Gastrocnemius medialis (tissue), 4 donors: ENCODE measurements around the gene KDM4C. TPM values are rescaled to one million over a fixed set of nuclear protein-coding genes. Genes with fewer than 3 reads are reported as not detected.

Experiments
- ATAC-seq, 2 donors: fragments of 150-250 bp; one replicate each; pipeline ENCODE4 v1.9.1; 2016
- DNase-seq, 2 donors: peaks; one replicate each; pipeline ENCODE4 v3.0.0-alpha.2; 2019
- H3K27ac ChIP-seq, 4 donors: fragments of 200-600 bp; sonication (generic); 1 replicate in 1 of 4; 2 replicates in 3 of 4; pipeline ENCODE4 v1.5.1; 2016 to 2018; ENCODE audit warnings: mild to moderate bottlenecking in 2 of 4, moderate library complexity in 1 of 4
- H3K27me3 ChIP-seq, 3 donors: fragments of 200-600 bp; sonication (generic) in 2 of 3; 1 replicate in 1 of 3; 2 replicates in 2 of 3; pipeline versions ENCODE4 v1.5.1 to v1.6.0; 2016 to 2019; ENCODE audit warnings: mild to moderate bottlenecking in 1 of 3, moderate library complexity in 1 of 3
- H3K36me3 ChIP-seq, 2 donors: fragments of 200-600 bp; sonication (generic) in 1 of 2; one replicate each; pipeline ENCODE4 v1.5.1; 2017 to 2018
- H3K4me1 ChIP-seq, 2 donors: fragments of 200-600 bp; sonication (generic) in 1 of 2; one replicate each; pipeline ENCODE4 v1.5.1; 2016 to 2017; ENCODE audit warnings: mild to moderate bottlenecking in 2 of 2
- H3K4me3 ChIP-seq, 4 donors: fragments of 200-600 bp; sonication (generic) in 3 of 4; 1 replicate in 1 of 4; 2 replicates in 3 of 4; pipeline ENCODE4 v1.5.1; 2016 to 2019; ENCODE audit warnings: mild to moderate bottlenecking in 2 of 4
- H3K9me3 ChIP-seq, 3 donors: fragments of 200-600 bp; sonication (generic) in 2 of 3; 1 replicate in 1 of 3; 2 replicates in 2 of 3; pipeline ENCODE4 v1.5.1; 2016 to 2019
- POLR2A ChIP-seq, 2 donors: fragments of 450-650 bp; IDR thresholded peaks; one replicate each; pipeline ENCODE4 v1.6.1; 2017; ENCODE audit warnings: antibody characterized with exemption in 2 of 2, mild to moderate bottlenecking in 2 of 2, moderate library complexity in 2 of 2
- in situ Hi-C, 4 donors: fragments of 200-750 bp; cut with MboI; loops; one replicate each; pipeline versions ENCODE4 v1.15.0 to v1.8.0; 2017; ENCODE audit warnings: low sequenced_read_pairs in 4 of 4
- intact Hi-C: fragments of 100-400 bp; cut with DNase I; formaldehyde crosslinking; loops from one replicate; pipeline ENCODE4 v1.15.1; 2023; ENCODE audit warnings: low total_unique reads
- total RNA-seq, 4 donors: library from RNA; depleted of rRNA; stranded (reverse); fragments of >200 nt; gene quantifications; one replicate each; pipeline versions ENCODE4 v1.1.0 to v1.2.3, GENCODE V29; 2016
- TF ChIP-seq, protein P1 (sequence below), 5 experiments: fragments of 450-650 bp in 3 of 5; fragments of 200-600 bp in 2 of 5; sonication (generic) in 2 of 5; IDR thresholded peaks in 4 of 5; conservative IDR thresholded peaks in 1 of 5; 1 replicate in 4 of 5; 2 replicates in 1 of 5; pipeline ENCODE4 v1.5.1; 2016 to 2019; ENCODE audit warnings: antibody characterized with exemption in 5 of 5, mild to moderate bottlenecking in 3 of 5, moderate library complexity in 3 of 5

KDM4C gene
- total RNA-seq, 4 donors from 2014 or later, result 7.7 to 23.3 (median 10.0) TPM

GRCh38 chr9:6922124-6922676 is 164.4 kb downstream of the KDM4C start:
- intact Hi-C loops, result no loop called here
- ATAC-seq, result no peak
- Histone ChIP-seq H3K4me1 (no peaks in the 10 kb centered on the region), H3K27ac (no peak overlapping the region), H3K4me3 (no peak overlapping the region), H3K36me3 (no peaks in the 10 kb centered on the region), H3K9me3 (no peaks in the 10 kb centered on the region), H3K27me3 (no peaks in the 10 kb centered on the region)
- in situ Hi-C loops, result no loop called here
- no peak for DNase-seq
- TF ChIP-seq, protein P1, sequence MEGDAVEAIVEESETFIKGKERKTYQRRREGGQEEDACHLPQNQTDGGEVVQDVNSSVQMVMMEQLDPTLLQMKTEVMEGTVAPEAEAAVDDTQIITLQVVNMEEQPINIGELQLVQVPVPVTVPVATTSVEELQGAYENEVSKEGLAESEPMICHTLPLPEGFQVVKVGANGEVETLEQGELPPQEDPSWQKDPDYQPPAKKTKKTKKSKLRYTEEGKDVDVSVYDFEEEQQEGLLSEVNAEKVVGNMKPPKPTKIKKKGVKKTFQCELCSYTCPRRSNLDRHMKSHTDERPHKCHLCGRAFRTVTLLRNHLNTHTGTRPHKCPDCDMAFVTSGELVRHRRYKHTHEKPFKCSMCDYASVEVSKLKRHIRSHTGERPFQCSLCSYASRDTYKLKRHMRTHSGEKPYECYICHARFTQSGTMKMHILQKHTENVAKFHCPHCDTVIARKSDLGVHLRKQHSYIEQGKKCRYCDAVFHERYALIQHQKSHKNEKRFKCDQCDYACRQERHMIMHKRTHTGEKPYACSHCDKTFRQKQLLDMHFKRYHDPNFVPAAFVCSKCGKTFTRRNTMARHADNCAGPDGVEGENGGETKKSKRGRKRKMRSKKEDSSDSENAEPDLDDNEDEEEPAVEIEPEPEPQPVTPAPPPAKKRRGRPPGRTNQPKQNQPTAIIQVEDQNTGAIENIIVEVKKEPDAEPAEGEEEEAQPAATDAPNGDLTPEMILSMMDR (IDR thresholded peaks at IDR 0.05 in 4 of 5, conservative IDR thresholded peaks at IDR 0.05 in 1 of 5), result no peak
- TF ChIP-seq POLR2A (IDR thresholded peaks at IDR 0.05), result no peak

DNA sequence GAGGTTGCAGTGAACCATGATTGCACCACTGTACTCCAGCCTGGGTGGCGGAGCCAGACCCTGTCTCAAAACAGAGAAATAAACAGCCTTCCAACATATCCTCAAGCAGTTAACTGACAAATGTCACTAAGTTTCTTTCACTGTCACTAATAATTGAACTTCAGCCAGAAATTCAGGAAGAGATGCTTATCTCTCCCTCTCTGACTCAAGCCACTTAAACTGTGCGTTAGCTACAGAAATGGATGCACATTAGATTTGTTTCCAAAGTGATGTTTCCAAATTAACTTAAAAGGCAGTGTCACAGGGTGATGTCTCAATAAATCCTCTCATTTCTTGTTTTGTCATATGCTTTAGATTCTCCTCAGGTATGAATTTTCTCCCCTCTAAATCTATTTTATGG is 164.9 kb downstream of the KDM4C start:
- H3K4me3 ChIP-seq, result no peak overlapping the region
- no peaks in the 10 kb centered on the region for H3K36me3 ChIP-seq
- peaks cover 2% of the 10 kb centered on the region in 2 donors for H3K4me1 ChIP-seq
- in situ Hi-C loops, result no loop called here
- H3K9me3 ChIP-seq, result no peaks in the 10 kb centered on the region
- ATAC-seq (no peak), DNase-seq (no peak)
- intact Hi-C loops, result no loop called here
- no peaks in the 10 kb centered on the region for H3K27me3 ChIP-seq
- H3K27ac ChIP-seq, result no peak overlapping the region
- TF ChIP-seq, protein P1 (IDR thresholded peaks at IDR 0.05 in 4 of 5, conservative IDR thresholded peaks at IDR 0.05 in 1 of 5), result no peak
- TF ChIP-seq POLR2A (IDR thresholded peaks at IDR 0.05), result no peak

GRCh38 chr9:6923086-6923485 is 165.3 kb downstream of the KDM4C start:
- Histone ChIP-seq H3K9me3 (no peaks in the 10 kb centered on the region), H3K4me3 (no peak overlapping the region), H3K4me1 (peaks cover 6% of the 10 kb centered on the region in 2 donors), H3K36me3 (no peaks in the 10 kb centered on the region), H3K27ac (no peak overlapping the region), H3K27me3 (no peaks in the 10 kb centered on the region)
- DNase-seq, result no peak
- no peak for ATAC-seq
- no peak for TF ChIP-seq POLR2A (IDR thresholded peaks at IDR 0.05)
- TF ChIP-seq, protein P1 (IDR thresholded peaks at IDR 0.05 in 4 of 5, conservative IDR thresholded peaks at IDR 0.05 in 1 of 5), result no peak
- intact Hi-C loops, result no loop called here
- in situ Hi-C loops, result no loop called here

DNA sequence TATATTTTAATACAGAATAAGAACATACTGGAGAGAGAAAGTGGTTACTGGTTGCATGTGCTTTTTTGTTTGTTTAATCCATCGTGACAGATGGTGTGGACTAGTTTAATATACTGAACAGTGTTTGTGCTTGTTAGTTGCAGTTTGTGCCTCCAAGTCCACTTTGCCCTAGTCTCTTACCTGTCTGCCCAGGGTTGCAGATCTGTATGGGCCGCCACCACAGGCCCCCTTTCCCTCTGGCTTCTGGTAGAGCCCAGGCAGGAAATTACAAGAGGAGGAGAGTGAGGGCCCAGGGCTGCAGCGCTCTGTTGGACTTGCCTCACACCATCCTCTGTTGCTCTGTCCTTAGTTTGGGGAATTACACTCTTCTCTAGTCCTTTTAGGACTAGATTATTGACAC is 166.4 kb downstream of the KDM4C start:
- Histone ChIP-seq H3K27ac (no peak overlapping the region), H3K9me3 (no peaks in the 10 kb centered on the region), H3K27me3 (no peaks in the 10 kb centered on the region), H3K4me1 (peaks cover 6 to 8% of the 10 kb centered on the region in 2 donors), H3K4me3 (no peak overlapping the region), H3K36me3 (no peaks in the 10 kb centered on the region)
- DNase-seq (no peak), ATAC-seq (no peak)
- in situ Hi-C loops, result no loop called here
- intact Hi-C loops, result no loop called here
- no peak for TF ChIP-seq POLR2A (IDR thresholded peaks at IDR 0.05)
- TF ChIP-seq, protein P1 (IDR thresholded peaks at IDR 0.05 in 4 of 5, conservative IDR thresholded peaks at IDR 0.05 in 1 of 5), result no peak

DNA sequence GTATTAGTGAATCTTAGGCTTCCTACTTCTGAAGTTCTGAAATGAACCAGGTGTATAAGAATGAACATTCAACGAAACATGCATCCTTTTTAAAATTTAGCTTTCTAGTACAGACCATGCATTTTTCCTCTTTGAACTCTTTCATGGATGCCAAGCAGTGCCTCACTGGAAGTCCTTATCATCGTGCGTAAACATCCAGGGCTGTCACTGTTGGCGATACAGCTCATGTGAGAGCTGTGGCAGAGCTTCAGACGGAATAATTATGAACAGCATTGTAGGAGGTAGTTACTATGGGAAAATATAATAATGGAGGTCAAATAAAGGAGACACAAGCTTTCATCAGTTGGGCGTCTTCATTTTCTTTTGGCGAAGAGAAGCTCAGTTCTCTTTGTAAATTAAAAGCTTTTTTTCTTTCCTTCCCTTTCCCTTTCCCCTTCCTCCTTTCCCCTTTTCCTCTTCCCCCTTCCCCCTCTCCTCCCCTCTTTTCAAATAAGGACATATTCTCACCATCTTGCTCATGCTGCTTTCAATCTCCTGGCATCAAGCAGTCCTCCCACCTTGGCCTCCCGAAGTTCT is 167.3 kb downstream of the KDM4C start:
- no peaks in the 10 kb centered on the region for H3K27me3 ChIP-seq
- ATAC-seq (no peak), DNase-seq (no peak)
- intact Hi-C loops (no loop called here), in situ Hi-C loops (no loop called here)
- no peak for TF ChIP-seq POLR2A (IDR thresholded peaks at IDR 0.05)
- TF ChIP-seq, protein P1 (IDR thresholded peaks at IDR 0.05 in 4 of 5, conservative IDR thresholded peaks at IDR 0.05 in 1 of 5), result no peak
- no peak overlapping the region for H3K27ac ChIP-seq
- H3K36me3 ChIP-seq, result no peaks in the 10 kb centered on the region
- H3K9me3 ChIP-seq, result no peaks in the 10 kb centered on the region
- H3K4me1 ChIP-seq, result peaks cover 6 to 8% of the 10 kb centered on the region in 2 donors
- no peak overlapping the region for H3K4me3 ChIP-seq
